Peyer's patch (tissue), 4 donors: ENCODE measurements around the gene SLC9A8. TPM values are rescaled to one million over a fixed set of nuclear protein-coding genes. Genes with fewer than 3 reads are reported as not detected.
"Not testable (repeated sequence)": the region's sequence is repeated elsewhere in the genome, so short reads cannot be mapped to it uniquely, and the experiment has no call there.

ENCODE experiments used
- DNase-seq, 3 donors: peaks; one replicate each; pipeline ENCODE4 v3.0.0-alpha.2; 2017 to 2019
- H3K27ac ChIP-seq, 4 donors: fragments of 200-600 bp; sonication (generic); one replicate each; pipeline ENCODE4 v1.5.1; 2016 to 2019
- H3K27me3 ChIP-seq, 2 donors: fragments of 200-600 bp; sonication (generic); one replicate each; pipeline ENCODE4 v1.5.1; 2019
- H3K36me3 ChIP-seq, 3 donors: fragments of 200-600 bp; sonication (generic); one replicate each; pipeline ENCODE4 v1.5.1; 2016 to 2019
- H3K4me1 ChIP-seq, 4 donors: fragments of 200-600 bp; sonication (generic); one replicate each; pipeline ENCODE4 v1.5.1; 2016 to 2019
- H3K4me3 ChIP-seq, 4 donors: fragments of 200-600 bp; sonication (generic); 1 replicate in 3 of 4; 2 replicates in 1 of 4; pipeline ENCODE4 v1.5.1; 2016 to 2019; ENCODE audit warnings: mild to moderate bottlenecking in 1 of 4
- H3K9me3 ChIP-seq, 4 donors: fragments of 200-600 bp; sonication (generic); one replicate each; pipeline ENCODE4 v1.5.1; 2016 to 2019; ENCODE audit warnings: mild to moderate bottlenecking in 1 of 4
- POLR2A ChIP-seq, 2 donors: fragments of 450-650 bp; IDR thresholded peaks; one replicate each; pipeline ENCODE4 v1.5.1; 2017; ENCODE audit warnings: antibody characterized with exemption in 2 of 2, mild to moderate bottlenecking in 2 of 2, moderate library complexity in 2 of 2
- total RNA-seq, 4 donors: library from RNA; depleted of rRNA; stranded (reverse); fragments of >200 nt; gene quantifications; one replicate each; pipeline ENCODE4 v1.1.0, GENCODE V29; 2016
- TF ChIP-seq, protein P1 (sequence below), 6 experiments: fragments of 450-650 bp in 4 of 6; fragments of 200-600 bp in 2 of 6; sonication (generic) in 1 of 6; IDR thresholded peaks; one replicate each; pipeline ENCODE4 v1.5.1; 2017 to 2019; ENCODE audit warnings: antibody characterized with exemption in 6 of 6, mild to moderate bottlenecking in 3 of 6, moderate library complexity in 1 of 6

SLC9A8 gene
- total RNA-seq, 4 donors from 2014 or later, result 15.6 to 24.4 (median 19.8) TPM

DNA sequence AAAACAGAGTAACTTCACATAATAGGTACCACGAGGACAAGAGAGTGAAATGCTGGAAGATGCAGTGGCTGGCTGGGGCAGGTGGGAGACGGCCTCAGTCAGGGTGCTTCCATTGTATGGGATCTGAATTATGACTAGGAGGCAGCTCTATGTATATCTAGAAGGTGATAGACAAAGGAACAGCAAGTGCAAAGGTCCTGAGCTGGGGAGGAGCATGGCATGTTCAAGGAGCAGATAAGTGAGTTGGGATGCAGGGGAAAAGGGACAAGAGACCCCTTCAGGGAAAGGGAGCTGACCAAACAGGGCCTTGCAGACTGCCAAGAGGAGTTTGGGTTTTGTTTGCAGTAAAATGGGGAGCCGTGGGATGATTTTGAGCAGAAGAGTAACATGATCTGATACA is 8.3 kb upstream of the SLC9A8 start:
- DNase-seq, result peak in 1 of 3 donors; percentile 40
- H3K27ac ChIP-seq, result peak overlapping the region in 2 of 4 donors; percentile 9 to 69
- no peaks in the 10 kb centered on the region for H3K9me3 ChIP-seq
- no peak overlapping the region for H3K4me3 ChIP-seq
- no peaks in the 10 kb centered on the region for H3K4me1 ChIP-seq
- TF ChIP-seq, protein P1, sequence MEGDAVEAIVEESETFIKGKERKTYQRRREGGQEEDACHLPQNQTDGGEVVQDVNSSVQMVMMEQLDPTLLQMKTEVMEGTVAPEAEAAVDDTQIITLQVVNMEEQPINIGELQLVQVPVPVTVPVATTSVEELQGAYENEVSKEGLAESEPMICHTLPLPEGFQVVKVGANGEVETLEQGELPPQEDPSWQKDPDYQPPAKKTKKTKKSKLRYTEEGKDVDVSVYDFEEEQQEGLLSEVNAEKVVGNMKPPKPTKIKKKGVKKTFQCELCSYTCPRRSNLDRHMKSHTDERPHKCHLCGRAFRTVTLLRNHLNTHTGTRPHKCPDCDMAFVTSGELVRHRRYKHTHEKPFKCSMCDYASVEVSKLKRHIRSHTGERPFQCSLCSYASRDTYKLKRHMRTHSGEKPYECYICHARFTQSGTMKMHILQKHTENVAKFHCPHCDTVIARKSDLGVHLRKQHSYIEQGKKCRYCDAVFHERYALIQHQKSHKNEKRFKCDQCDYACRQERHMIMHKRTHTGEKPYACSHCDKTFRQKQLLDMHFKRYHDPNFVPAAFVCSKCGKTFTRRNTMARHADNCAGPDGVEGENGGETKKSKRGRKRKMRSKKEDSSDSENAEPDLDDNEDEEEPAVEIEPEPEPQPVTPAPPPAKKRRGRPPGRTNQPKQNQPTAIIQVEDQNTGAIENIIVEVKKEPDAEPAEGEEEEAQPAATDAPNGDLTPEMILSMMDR (IDR thresholded peaks at IDR 0.05), result no peak
- no peak for TF ChIP-seq POLR2A (IDR thresholded peaks at IDR 0.05)
- H3K27me3 ChIP-seq, result no peaks in the 10 kb centered on the region
- H3K36me3 ChIP-seq, result no peaks in the 10 kb centered on the region

DNA sequence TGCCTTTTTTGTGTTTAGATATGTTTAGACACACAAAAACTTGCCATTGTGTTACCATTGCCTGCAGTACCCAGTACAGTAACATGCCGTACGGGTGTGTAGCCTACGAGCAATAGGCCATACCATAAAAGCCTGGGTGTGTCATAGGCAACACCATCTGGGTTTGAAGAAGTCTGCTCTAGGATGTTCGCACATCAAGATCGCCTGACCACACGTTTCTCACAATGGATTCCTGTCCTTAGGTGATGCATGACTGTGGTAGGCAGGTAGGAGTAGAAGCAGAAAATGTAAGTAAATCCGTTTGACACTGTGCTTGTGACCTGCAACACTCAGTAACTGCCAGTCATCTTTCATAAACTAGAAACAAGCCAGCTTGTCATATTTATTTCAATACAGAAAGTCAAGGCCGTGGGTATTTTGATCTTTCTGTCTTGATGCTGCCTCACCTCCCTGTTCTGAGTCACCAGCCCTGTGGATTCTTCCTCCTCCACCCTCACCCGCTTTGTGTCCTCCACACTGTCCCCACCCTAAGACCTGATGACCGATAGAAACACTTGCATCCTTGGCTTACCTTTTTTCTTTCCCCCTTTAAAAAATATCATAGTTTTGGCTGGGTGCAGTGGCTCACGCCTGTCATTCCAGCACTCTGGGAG is 7.3 kb upstream of the SLC9A8 start:
- not testable (repeated sequence) for H3K4me1 ChIP-seq, H3K4me3 ChIP-seq, H3K27me3 ChIP-seq, H3K36me3 ChIP-seq, H3K9me3 ChIP-seq
- peak in 2 of 3 donors; percentile 40 to 70 for DNase-seq
- TF ChIP-seq, protein P1 (IDR thresholded peaks at IDR 0.05), result peak in 2 of 6 experiments; percentile 16 to 18
- H3K27ac ChIP-seq, result peak overlapping the region in 3 of 4 donors; percentile 9 to 72 (median 69)

DNA sequence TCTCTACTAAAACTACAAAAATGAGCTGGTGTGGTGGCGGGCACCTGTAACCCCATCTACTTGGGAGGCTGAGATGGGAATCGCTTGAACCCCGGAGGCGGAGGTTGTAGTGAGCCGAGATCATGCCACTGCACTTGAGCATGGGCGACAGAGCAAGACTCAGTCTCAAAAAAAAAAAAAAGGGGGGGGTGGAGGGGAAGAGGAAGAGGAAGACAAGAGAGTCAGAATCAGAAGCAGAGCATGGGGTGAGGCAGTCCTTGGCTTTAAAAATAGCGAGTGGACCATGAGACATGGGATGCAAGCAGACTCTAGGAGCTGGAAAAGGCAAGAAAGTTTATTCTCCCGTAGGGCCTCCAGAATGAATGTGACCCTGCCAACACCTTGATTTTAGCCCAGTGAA is 3.9 kb upstream of the SLC9A8 start:
- TF ChIP-seq, protein P1 (IDR thresholded peaks at IDR 0.05), result no peak
- TF ChIP-seq POLR2A (IDR thresholded peaks at IDR 0.05), result no peak
- H3K9me3 ChIP-seq, result no peaks in the 10 kb centered on the region

DNA sequence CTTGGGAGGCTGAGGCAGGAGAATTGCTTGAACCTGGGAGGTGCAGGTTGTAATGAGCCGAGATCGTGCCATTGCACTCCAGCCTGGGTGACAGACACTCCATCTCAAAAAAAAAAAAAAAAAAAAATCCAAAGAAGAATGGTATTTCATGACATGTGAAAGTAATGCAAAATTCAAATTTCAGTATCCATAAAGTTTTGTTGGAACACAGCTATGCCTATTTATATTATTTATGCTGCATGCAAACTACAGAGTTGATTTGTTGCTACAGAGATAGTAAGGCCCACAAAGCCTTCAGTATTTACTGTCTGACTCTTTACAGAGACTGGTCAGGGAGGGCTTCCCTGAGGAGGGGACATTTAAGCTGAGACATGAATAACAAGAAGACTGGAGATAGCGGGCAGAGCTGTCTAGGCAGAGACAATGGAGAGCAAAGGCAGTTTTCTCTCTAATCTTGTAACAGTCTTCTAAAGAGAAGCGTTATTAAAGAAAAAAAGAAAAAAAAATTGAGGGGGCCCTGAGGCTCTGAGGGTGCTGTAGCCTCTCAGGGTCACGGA is 2.7 kb upstream of the SLC9A8 start:
- H3K27me3 ChIP-seq, result no peaks in the 10 kb centered on the region
- no peaks in the 10 kb centered on the region for H3K9me3 ChIP-seq
- no peak for TF ChIP-seq POLR2A (IDR thresholded peaks at IDR 0.05)
- TF ChIP-seq, protein P1 (IDR thresholded peaks at IDR 0.05), result no peak
- no peak overlapping the region for H3K27ac ChIP-seq
- peaks cover 0 to 19% (median 4%) of the 10 kb centered on the region in 4 donors for H3K4me1 ChIP-seq
- peak in 1 of 3 donors; percentile 27 for DNase-seq
- H3K4me3 ChIP-seq, result no peak overlapping the region
- peaks cover 0 to under 1% (median 0%) of the 10 kb centered on the region in 3 donors for H3K36me3 ChIP-seq

More for the DNA sequence above, 3.9 kb upstream of the SLC9A8 start:
- DNase-seq, result peak in 1 of 3 donors; percentile 33
- no peaks in the 10 kb centered on the region for H3K36me3 ChIP-seq
- H3K4me3 ChIP-seq, result no peak overlapping the region
- peaks cover 0 to 11% (median 2%) of the 10 kb centered on the region in 4 donors for H3K4me1 ChIP-seq
- no peaks in the 10 kb centered on the region for H3K27me3 ChIP-seq
- H3K27ac ChIP-seq, result no peak overlapping the region

DNA sequence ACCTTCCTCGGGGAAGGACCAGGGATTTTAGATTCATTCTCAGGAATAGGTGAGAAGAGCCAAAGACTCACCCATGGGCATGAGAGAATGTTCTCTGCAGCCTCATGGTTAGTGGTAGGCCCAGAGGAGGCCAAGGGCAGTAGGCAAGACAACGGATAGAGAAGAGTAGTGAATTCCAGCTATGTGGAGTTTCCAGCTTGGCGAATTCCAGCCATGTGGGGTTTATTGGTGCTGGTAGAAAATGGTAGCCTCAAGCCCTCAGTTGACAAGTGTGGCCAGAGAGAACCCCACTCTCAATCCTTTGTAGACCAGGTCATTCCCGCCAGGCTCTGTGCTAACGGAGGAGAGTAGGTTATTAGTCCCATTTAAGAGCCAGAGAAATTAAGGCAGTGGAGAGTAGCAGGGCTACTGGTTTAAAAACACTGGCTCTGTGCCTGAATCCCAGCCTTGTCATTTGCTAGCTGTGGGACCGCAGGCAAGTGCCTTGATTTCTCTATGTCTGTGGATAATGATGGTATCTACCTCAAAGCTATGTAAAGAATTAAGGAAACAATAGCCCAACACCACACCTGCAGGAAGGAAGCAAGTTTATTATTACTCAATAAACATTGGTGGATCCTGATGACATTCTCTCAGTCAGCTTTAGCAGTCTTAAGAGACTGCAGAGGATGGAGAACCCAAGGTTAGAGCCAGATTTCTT is 2.0 kb upstream of the SLC9A8 start:
- Histone ChIP-seq H3K4me3 (no peak overlapping the region), H3K36me3 (peaks cover 0 to 8% (median 0%) of the 10 kb centered on the region in 3 donors), H3K4me1 (peaks cover 0 to 19% (median 4%) of the 10 kb centered on the region in 4 donors), H3K9me3 (no peaks in the 10 kb centered on the region), H3K27me3 (no peaks in the 10 kb centered on the region), H3K27ac (no peak overlapping the region)
- peak in 2 of 3 donors; percentile 6 to 22 for DNase-seq
- no peak for TF ChIP-seq POLR2A (IDR thresholded peaks at IDR 0.05)
- TF ChIP-seq, protein P1 (IDR thresholded peaks at IDR 0.05), result no peak
